ENCODE results near the gene ZFYVE1. TPM values are rescaled to one million over a fixed set of nuclear protein-coding genes. Genes with fewer than 3 reads are reported as not detected.

Gene ZFYVE1
- total RNA-seq, 1 experiment from 2014 or later, result 14.2 TPM

DNA sequence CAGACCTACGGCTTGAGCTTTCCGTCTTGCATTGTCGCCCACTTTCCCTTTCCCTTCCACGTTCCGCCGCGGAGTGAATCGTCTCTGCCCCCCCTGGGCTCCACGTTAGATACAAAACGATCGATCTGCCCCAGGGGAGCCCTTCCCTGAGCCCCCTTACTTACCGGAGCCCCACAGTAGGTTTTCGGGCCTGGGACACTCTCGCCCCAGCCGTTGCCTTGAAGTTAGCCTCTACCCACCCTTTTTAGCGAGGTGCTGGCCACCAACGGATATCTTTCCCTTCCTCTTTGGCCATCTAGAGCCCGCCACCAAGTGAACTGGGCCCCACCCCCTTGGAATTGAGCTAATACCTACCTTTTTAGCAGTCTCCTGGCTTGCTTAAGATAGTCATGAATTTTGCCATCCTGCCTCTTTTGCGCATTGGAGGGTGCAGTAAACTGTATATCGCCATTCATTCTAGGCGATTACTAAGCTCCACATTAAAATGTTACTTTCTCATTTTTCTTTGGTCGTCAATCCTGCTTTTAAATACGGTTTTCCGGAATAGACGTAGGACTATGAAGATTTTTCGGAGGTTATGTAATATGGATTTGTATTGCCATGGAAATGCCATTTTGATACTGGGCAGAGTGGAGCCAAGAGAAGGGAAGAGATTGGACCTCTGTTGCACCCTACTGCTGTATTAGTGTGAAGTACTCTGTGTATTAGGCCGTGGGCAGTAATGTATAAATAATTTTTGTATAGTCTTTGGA is 32.2 kb upstream of the ZFYVE1 start:
- Histone ChIP-seq H2BK15ac (ENCODE audit: low read depth, low read length) (no peak overlapping the region), H3T11ph (ENCODE audit: low read length) (no peak overlapping the region), H3K18ac (ENCODE audit: insufficient read length, low read depth, low read length) (peak overlapping the region; percentile 93), H3K79me1 (ENCODE audit: insufficient read depth, low read depth, low read length, poor library complexity, severe bottlenecking) (peaks cover 2% of the 10 kb centered on the region), H3K56ac (ENCODE audit: insufficient read length, low read depth, low read length) (no peak overlapping the region), H3K9ac (ENCODE audit: extremely low read depth, insufficient read length, low read length) (peak overlapping the region; percentile 99), H2BK20ac (ENCODE audit: low read depth, low read length, poor library complexity, severe bottlenecking) (no peak overlapping the region), H2AFZ (ENCODE audit: low read length) (no peak overlapping the region), H3K23ac (ENCODE audit: insufficient read length, low read depth, low read length) (no peak overlapping the region), H4K5ac (ENCODE audit: insufficient read length, low read depth, low read length) (peak overlapping the region; percentile 39), H4K8ac (replicated peaks; ENCODE audit: insufficient read length, low read depth, low read length) (no peak overlapping the region), H2BK5ac (ENCODE audit: insufficient read length, low read length) (no peak overlapping the region), H3K4me2 (ENCODE audit: insufficient read depth, insufficient read length, low read length) (peak overlapping the region; percentile 81), H3K4ac (ENCODE audit: low read depth, low read length) (no peak overlapping the region; the same call in 1 of the 2 replicates), H2AK5ac (ENCODE audit: insufficient read length, low read length) (no peak overlapping the region), H3K4me1 (ENCODE audit: insufficient read depth, low read length) (no peaks in the 10 kb centered on the region), H3K23me2 (ENCODE audit: insufficient read length, low read depth, low read length, poor library complexity, severe bottlenecking) (no peaks in the 10 kb centered on the region), H3K27me3 (ENCODE audit: insufficient read depth, low read length) (no peaks in the 10 kb centered on the region), H4K91ac (ENCODE audit: insufficient read length, low read depth, low read length) (no peak overlapping the region), H2BK120ac (ENCODE audit: low read depth, low read length, poor library complexity, severe bottlenecking) (no peak overlapping the region), H3K9me3 (ENCODE audit: control insufficient read depth, low read depth, low read length) (no peaks in the 10 kb centered on the region), H4K20me1 (ENCODE audit: control insufficient read depth, insufficient read depth, insufficient read length) (no peaks in the 10 kb centered on the region), H3K14ac (ENCODE audit: insufficient read depth, low read length) (peak overlapping the region; percentile 92), H3K79me2 (ENCODE audit: insufficient read depth, low read length) (peaks cover 48% of the 10 kb centered on the region), H3K27ac (ENCODE audit: insufficient read length, low read depth, low read length) (peak overlapping the region; percentile 70), H2BK12ac (ENCODE audit: insufficient read length, low read depth, low read length) (no peak overlapping the region)
- H3K27ac Mint-ChIP-seq, result no peak overlapping the region
- peaks cover 37 to 42% of the 10 kb centered on the region in 2 experiments for H3K4me1 Mint-ChIP-seq
- TF ChIP-seq, protein P1, sequence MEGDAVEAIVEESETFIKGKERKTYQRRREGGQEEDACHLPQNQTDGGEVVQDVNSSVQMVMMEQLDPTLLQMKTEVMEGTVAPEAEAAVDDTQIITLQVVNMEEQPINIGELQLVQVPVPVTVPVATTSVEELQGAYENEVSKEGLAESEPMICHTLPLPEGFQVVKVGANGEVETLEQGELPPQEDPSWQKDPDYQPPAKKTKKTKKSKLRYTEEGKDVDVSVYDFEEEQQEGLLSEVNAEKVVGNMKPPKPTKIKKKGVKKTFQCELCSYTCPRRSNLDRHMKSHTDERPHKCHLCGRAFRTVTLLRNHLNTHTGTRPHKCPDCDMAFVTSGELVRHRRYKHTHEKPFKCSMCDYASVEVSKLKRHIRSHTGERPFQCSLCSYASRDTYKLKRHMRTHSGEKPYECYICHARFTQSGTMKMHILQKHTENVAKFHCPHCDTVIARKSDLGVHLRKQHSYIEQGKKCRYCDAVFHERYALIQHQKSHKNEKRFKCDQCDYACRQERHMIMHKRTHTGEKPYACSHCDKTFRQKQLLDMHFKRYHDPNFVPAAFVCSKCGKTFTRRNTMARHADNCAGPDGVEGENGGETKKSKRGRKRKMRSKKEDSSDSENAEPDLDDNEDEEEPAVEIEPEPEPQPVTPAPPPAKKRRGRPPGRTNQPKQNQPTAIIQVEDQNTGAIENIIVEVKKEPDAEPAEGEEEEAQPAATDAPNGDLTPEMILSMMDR (conservative IDR thresholded peaks at IDR 0.05), result no peak
- no CpG with 5 or more reads among the region's 27 CpGs for WGBS (ENCODE audit: extremely low coverage, insufficient read length, low lambda C conversion rate)
- H3K36me3 Mint-ChIP-seq (ENCODE audit: insufficient read depth in 1 of 3, low read depth in 3 of 3), result peaks cover 6 to 43% (median 34%) of the 10 kb centered on the region in 3 experiments; a peak in 6 of 7 replicates
- DNase-seq, result peak; percentile 41
- no peaks in the 10 kb centered on the region; the same call in 1 of the 2 replicates for H3K27me3 Mint-ChIP-seq (ENCODE audit: low read depth)
- H3K4me3 Mint-ChIP-seq, result no peak overlapping the region
- no peaks in the 10 kb centered on the region; a peak in 1 of 5 replicates for H3K9me3 Mint-ChIP-seq
